Tibial nerve (tissue), 4 donors: Measurements from ENCODE around the gene IRGQ.

ENCODE experiments used
- EP300 ChIP-seq, 2 donors: sonication (generic); formaldehyde crosslinking; IDR thresholded peaks; one replicate each; pipeline ENCODE4 v1.6.1; 2017; ENCODE audit warnings: antibody characterized with exemption in 2 of 2, mild to moderate bottlenecking in 1 of 2
- POLR2A ChIP-seq, 2 donors: fragments of 450-650 bp; IDR thresholded peaks; one replicate each; pipeline ENCODE4 v1.6.1; 2017; ENCODE audit warnings: antibody characterized with exemption in 2 of 2, mild to moderate bottlenecking in 2 of 2, moderate library complexity in 2 of 2
- TF ChIP-seq, protein P1 (sequence below), 5 experiments: fragments of 200-600 bp in 3 of 5; fragments of 450-650 bp in 2 of 5; sonication (generic) in 3 of 5; IDR thresholded peaks; one replicate each; pipeline ENCODE4 v1.5.1; 2016 to 2019; ENCODE audit warnings: antibody characterized with exemption in 5 of 5, mild to moderate bottlenecking in 3 of 5, moderate library complexity in 2 of 5

DNA sequence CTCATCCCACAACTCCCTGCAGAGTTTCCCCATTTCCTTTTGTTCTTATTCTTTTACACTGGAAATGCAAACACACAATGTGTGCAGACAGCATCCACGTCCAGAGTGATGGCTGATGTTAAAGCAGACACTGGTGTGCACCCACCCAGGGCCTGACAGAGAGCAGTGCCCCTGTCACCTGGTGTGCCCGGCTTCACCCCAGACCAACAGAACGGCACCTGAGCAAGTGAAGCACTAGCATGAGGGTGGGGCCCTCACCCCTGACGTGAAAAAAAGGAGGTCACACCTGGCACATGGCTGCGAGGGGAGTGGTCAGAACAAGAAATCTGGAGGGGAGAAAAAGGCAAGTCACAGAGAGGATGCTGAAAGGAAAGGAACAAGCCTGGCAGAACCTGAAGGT, 50.7 kb downstream of the IRGQ start:
- TF ChIP-seq, protein P1, sequence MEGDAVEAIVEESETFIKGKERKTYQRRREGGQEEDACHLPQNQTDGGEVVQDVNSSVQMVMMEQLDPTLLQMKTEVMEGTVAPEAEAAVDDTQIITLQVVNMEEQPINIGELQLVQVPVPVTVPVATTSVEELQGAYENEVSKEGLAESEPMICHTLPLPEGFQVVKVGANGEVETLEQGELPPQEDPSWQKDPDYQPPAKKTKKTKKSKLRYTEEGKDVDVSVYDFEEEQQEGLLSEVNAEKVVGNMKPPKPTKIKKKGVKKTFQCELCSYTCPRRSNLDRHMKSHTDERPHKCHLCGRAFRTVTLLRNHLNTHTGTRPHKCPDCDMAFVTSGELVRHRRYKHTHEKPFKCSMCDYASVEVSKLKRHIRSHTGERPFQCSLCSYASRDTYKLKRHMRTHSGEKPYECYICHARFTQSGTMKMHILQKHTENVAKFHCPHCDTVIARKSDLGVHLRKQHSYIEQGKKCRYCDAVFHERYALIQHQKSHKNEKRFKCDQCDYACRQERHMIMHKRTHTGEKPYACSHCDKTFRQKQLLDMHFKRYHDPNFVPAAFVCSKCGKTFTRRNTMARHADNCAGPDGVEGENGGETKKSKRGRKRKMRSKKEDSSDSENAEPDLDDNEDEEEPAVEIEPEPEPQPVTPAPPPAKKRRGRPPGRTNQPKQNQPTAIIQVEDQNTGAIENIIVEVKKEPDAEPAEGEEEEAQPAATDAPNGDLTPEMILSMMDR (IDR thresholded peaks at IDR 0.05) = no peak
- no peak for TF ChIP-seq POLR2A (IDR thresholded peaks at IDR 0.05)
- no peak for TF ChIP-seq EP300 (IDR thresholded peaks at IDR 0.05)
